Measurements from ENCODE around the gene ST6GALNAC2.

GRCh38 chr17:76569607-76570279 lies 15.9 kb downstream of the ST6GALNAC2 start:
- no peak for TF ChIP-seq ZNF384 (IDR thresholded peaks at IDR 0.05)
- no peak for TF ChIP-seq FOXA1 (IDR thresholded peaks at IDR 0.05)
